ENCODE results near the gene C4orf36. TPM values are rescaled to one million over a fixed set of nuclear protein-coding genes. Genes with fewer than 3 reads are reported as not detected.

The C4orf36 gene
- total and polyA plus RNA-seq, 2 donors (not counting 1 experiment from before 2014, with no cell fraction given) = 0.24 TPM; not detected in 1

DNA sequence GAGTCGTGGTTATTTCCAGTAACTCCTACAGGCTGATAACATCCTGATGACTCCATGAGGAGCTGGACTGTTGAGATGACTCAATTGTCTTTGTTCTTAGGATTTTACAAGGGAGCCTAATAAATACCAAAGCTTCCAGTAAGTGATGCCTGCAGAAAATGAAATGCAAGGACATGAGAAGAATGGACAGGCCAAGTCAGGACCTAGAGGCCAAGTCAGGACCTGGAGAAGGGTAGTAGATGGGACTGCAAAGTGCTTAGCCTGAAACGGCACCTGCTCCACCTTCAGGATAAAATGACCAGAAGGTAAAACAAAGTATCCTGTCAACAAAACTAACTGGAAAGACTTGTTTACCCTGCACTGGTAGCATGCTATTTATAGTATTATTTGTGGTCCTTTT is 36.6 kb downstream of the C4orf36 start:
- H3K27me3 Mint-ChIP-seq = no peaks in the 10 kb centered on the region
- TF ChIP-seq EZH2 (IDR thresholded peaks at IDR 0.05; ENCODE audit: borderline replicate concordance, insufficient read depth, low read depth, low read length, poor library complexity, severe bottlenecking) = no peak
- TF ChIP-seq, protein P1, sequence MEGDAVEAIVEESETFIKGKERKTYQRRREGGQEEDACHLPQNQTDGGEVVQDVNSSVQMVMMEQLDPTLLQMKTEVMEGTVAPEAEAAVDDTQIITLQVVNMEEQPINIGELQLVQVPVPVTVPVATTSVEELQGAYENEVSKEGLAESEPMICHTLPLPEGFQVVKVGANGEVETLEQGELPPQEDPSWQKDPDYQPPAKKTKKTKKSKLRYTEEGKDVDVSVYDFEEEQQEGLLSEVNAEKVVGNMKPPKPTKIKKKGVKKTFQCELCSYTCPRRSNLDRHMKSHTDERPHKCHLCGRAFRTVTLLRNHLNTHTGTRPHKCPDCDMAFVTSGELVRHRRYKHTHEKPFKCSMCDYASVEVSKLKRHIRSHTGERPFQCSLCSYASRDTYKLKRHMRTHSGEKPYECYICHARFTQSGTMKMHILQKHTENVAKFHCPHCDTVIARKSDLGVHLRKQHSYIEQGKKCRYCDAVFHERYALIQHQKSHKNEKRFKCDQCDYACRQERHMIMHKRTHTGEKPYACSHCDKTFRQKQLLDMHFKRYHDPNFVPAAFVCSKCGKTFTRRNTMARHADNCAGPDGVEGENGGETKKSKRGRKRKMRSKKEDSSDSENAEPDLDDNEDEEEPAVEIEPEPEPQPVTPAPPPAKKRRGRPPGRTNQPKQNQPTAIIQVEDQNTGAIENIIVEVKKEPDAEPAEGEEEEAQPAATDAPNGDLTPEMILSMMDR (IDR thresholded peaks at IDR 0.05) = no peak
- Histone ChIP-seq H3K4me3 (ENCODE audit: control extremely low read depth in 1 of 5, extremely low read depth in 1 of 5, insufficient read depth in 1 of 5, low read depth in 2 of 5, low read length in 4 of 5) (no peak overlapping the region), H4K20me1 (ENCODE audit: control insufficient read depth, insufficient read depth, low read length, poor library complexity, severe bottlenecking) (no peaks in the 10 kb centered on the region), H3K27ac (ENCODE audit: low read length in 2 of 2) (no peak overlapping the region), H3K9ac (ENCODE audit: low read length) (no peak overlapping the region), H3K9me3 (ENCODE audit: control extremely low read depth in 1 of 3, control insufficient read depth in 2 of 3, insufficient read depth in 1 of 3, low read length in 2 of 3) (no peaks in the 10 kb centered on the region), H3K79me2 (ENCODE audit: control insufficient read depth, insufficient read depth, low read length) (no peaks in the 10 kb centered on the region), H2AFZ (ENCODE audit: insufficient read depth, low read depth, low read length, poor library complexity, severe bottlenecking) (no peak overlapping the region), H3K27me3 (replicated peaks in 1 of 4; ENCODE audit: control extremely low read depth in 1 of 4, control insufficient read depth in 3 of 4, insufficient read depth in 4 of 4, low read length in 3 of 4) (no peaks in the 10 kb centered on the region), H3K4me2 (replicated peaks; ENCODE audit: low read depth, low read length, poor library complexity, severe bottlenecking) (no peak overlapping the region), H3K36me3 (replicated peaks in 1 of 2; ENCODE audit: control extremely low read depth in 1 of 2, control insufficient read depth in 1 of 2, extremely low read depth in 1 of 2, insufficient read depth in 2 of 2, low read length in 1 of 2) (no peaks in the 10 kb centered on the region), H3K4me1 (ENCODE audit: control insufficient read depth in 2 of 2, insufficient read depth in 2 of 2, low read length in 2 of 2) (no peaks in the 10 kb centered on the region)
- intact Hi-C loops (cut with micrococcal nuclease) = no loop called here
- POLR2A ChIA-PET = no interaction called here
- no peaks in the 10 kb centered on the region for H3K9me3 Mint-ChIP-seq (ENCODE audit: insufficient read depth)
- H3K27ac Mint-ChIP-seq = no peak overlapping the region
- DNase-seq (no peak), ATAC-seq (ENCODE audit: low read depth) (no peak)
- no peak overlapping the region for H3K4me3 Mint-ChIP-seq
- no peaks in the 10 kb centered on the region for H3K4me1 Mint-ChIP-seq
- CTCF ChIA-PET = no interaction called here
- WGBS (ENCODE audit: insufficient coverage) = no CpG with 5 or more reads among the region's 2 CpGs

DNA sequence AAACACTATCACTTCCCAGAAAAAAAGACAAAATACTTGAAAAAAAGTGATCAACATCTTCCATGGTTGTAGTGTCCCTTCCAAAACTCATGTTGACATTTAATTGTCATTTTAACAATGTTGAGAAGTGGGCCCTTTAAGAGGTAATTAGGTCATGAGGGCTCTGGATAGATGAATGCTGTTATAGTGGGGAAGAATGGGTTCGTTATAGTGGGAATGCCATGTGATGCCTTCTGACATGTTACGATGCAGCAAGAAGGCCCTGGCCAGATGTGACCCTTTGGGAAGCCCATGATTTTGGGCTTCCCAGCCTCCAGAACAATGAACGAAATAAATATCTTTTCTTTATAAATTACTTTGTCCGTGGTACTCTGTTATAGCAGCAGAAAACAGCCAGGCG is 39.0 kb downstream of the C4orf36 start:
- Histone ChIP-seq H3K27ac (ENCODE audit: low read length in 2 of 2) (no peak overlapping the region), H2AFZ (ENCODE audit: insufficient read depth, low read depth, low read length, poor library complexity, severe bottlenecking) (no peak overlapping the region), H3K27me3 (replicated peaks in 1 of 4; ENCODE audit: control extremely low read depth in 1 of 4, control insufficient read depth in 3 of 4, insufficient read depth in 4 of 4, low read length in 3 of 4) (no peaks in the 10 kb centered on the region), H4K20me1 (ENCODE audit: control insufficient read depth, insufficient read depth, low read length, poor library complexity, severe bottlenecking) (no peaks in the 10 kb centered on the region), H3K9me3 (ENCODE audit: control extremely low read depth in 1 of 3, control insufficient read depth in 2 of 3, insufficient read depth in 1 of 3, low read length in 2 of 3) (no peaks in the 10 kb centered on the region), H3K4me1 (ENCODE audit: control insufficient read depth in 2 of 2, insufficient read depth in 2 of 2, low read length in 2 of 2) (no peaks in the 10 kb centered on the region), H3K4me3 (ENCODE audit: control extremely low read depth in 1 of 5, extremely low read depth in 1 of 5, insufficient read depth in 1 of 5, low read depth in 2 of 5, low read length in 4 of 5) (no peak overlapping the region), H3K9ac (ENCODE audit: low read length) (no peak overlapping the region), H3K79me2 (ENCODE audit: control insufficient read depth, insufficient read depth, low read length) (no peaks in the 10 kb centered on the region), H3K4me2 (replicated peaks; ENCODE audit: low read depth, low read length, poor library complexity, severe bottlenecking) (no peak overlapping the region), H3K36me3 (replicated peaks in 1 of 2; ENCODE audit: control extremely low read depth in 1 of 2, control insufficient read depth in 1 of 2, extremely low read depth in 1 of 2, insufficient read depth in 2 of 2, low read length in 1 of 2) (no peaks in the 10 kb centered on the region)
- H3K27me3 Mint-ChIP-seq = no peaks in the 10 kb centered on the region
- no peaks in the 10 kb centered on the region for H3K9me3 Mint-ChIP-seq (ENCODE audit: insufficient read depth)
- no peaks in the 10 kb centered on the region for H3K4me1 Mint-ChIP-seq
- ChIA-PET CTCF (no interaction called here), POLR2A (no interaction called here)
- DNase-seq = no peak
- 94% methylated on average over 4 of the region's 5 CpGs for WGBS (ENCODE audit: insufficient coverage)
- TF ChIP-seq EZH2 (IDR thresholded peaks at IDR 0.05; ENCODE audit: borderline replicate concordance, insufficient read depth, low read depth, low read length, poor library complexity, severe bottlenecking) = no peak
- TF ChIP-seq, protein P1 (IDR thresholded peaks at IDR 0.05) = no peak
- no peak overlapping the region for H3K4me3 Mint-ChIP-seq
- no peak overlapping the region for H3K27ac Mint-ChIP-seq
- ATAC-seq (ENCODE audit: low read depth) = no peak
- intact Hi-C loops (cut with micrococcal nuclease) = no loop called here
